ENCODE results near the gene GLIPR2. TPM values are rescaled to one million over a fixed set of nuclear protein-coding genes. Genes with fewer than 3 reads are reported as not detected.

The GLIPR2 gene
- total RNA-seq, 1 donor from 2014 or later = 7.3 TPM

- no peak for DNase-seq (ENCODE audit: low spot score, unreplicated experiment)
These were observed 54.7 kb downstream of the GLIPR2 start for GRCh38 chr9:36191290-36191645.

GRCh38 chr9:36191686-36192085 lies 55.2 kb downstream of the GLIPR2 start:
- H3K36me3 Mint-ChIP-seq (ENCODE audit: insufficient read depth) = peaks cover 8% of the 10 kb centered on the region
- H3K27ac Mint-ChIP-seq = peak overlapping the region; percentile 79
- H3K9me3 Mint-ChIP-seq (ENCODE audit: low read depth) = no peaks in the 10 kb centered on the region
- H3K4me3 Mint-ChIP-seq (ENCODE audit: low read depth) = peak overlapping the region; percentile 86
- no peak for TF ChIP-seq CTCF (IDR thresholded peaks at IDR 0.05; ENCODE audit: unreplicated experiment)
- peaks cover 11% of the 10 kb centered on the region for H3K27me3 Mint-ChIP-seq
- no peak for DNase-seq (ENCODE audit: low spot score, unreplicated experiment)
- H3K4me1 Mint-ChIP-seq (ENCODE audit: low read depth) = peaks cover 37% of the 10 kb centered on the region

More at GRCh38 chr9:36191290-36191645, 54.7 kb downstream of the GLIPR2 start:
- peak overlapping the region; percentile 86 for H3K4me3 Mint-ChIP-seq (ENCODE audit: low read depth)
- peaks cover 8% of the 10 kb centered on the region for H3K36me3 Mint-ChIP-seq (ENCODE audit: insufficient read depth)
- H3K27me3 Mint-ChIP-seq = peaks cover 11% of the 10 kb centered on the region
- H3K9me3 Mint-ChIP-seq (ENCODE audit: low read depth) = no peaks in the 10 kb centered on the region
- no peak for TF ChIP-seq CTCF (IDR thresholded peaks at IDR 0.05; ENCODE audit: unreplicated experiment)
- peaks cover 37% of the 10 kb centered on the region for H3K4me1 Mint-ChIP-seq (ENCODE audit: low read depth)
- H3K27ac Mint-ChIP-seq = peak overlapping the region; percentile 79

- no peak for TF ChIP-seq CTCF (IDR thresholded peaks at IDR 0.05; ENCODE audit: unreplicated experiment)
- H3K4me3 Mint-ChIP-seq (ENCODE audit: low read depth) = peak overlapping the region; percentile 86
- H3K27me3 Mint-ChIP-seq = peaks cover 11% of the 10 kb centered on the region
- DNase-seq (ENCODE audit: low spot score, unreplicated experiment) = no peak
- peak overlapping the region; percentile 6 for H3K27ac Mint-ChIP-seq
- H3K36me3 Mint-ChIP-seq (ENCODE audit: insufficient read depth) = peaks cover 8% of the 10 kb centered on the region
- peaks cover 37% of the 10 kb centered on the region for H3K4me1 Mint-ChIP-seq (ENCODE audit: low read depth)
- H3K9me3 Mint-ChIP-seq (ENCODE audit: low read depth) = no peaks in the 10 kb centered on the region
These were observed 55.7 kb downstream of the GLIPR2 start for GRCh38 chr9:36192196-36192595.

- Mint-ChIP-seq H3K36me3 (ENCODE audit: insufficient read depth) (peaks cover 11% of the 10 kb centered on the region), H3K27me3 (peaks cover 8% of the 10 kb centered on the region), H3K4me3 (ENCODE audit: low read depth) (peak overlapping the region; percentile 86), H3K9me3 (ENCODE audit: low read depth) (no peaks in the 10 kb centered on the region), H3K4me1 (ENCODE audit: low read depth) (peaks cover 39% of the 10 kb centered on the region), H3K27ac (no peak overlapping the region)
- no peak for TF ChIP-seq CTCF (IDR thresholded peaks at IDR 0.05; ENCODE audit: unreplicated experiment)
- DNase-seq (ENCODE audit: low spot score, unreplicated experiment) = no peak
These were observed 56.5 kb downstream of the GLIPR2 start for GRCh38 chr9:36193023-36193422.

GRCh38 chr9:36194326-36195000 lies 57.9 kb downstream of the GLIPR2 start:
- TF ChIP-seq CTCF (IDR thresholded peaks at IDR 0.05; ENCODE audit: unreplicated experiment) = no peak
- no peaks in the 10 kb centered on the region for H3K27me3 Mint-ChIP-seq
- H3K27ac Mint-ChIP-seq = peak overlapping the region; percentile 73
- H3K4me1 Mint-ChIP-seq (ENCODE audit: low read depth) = peaks cover 39% of the 10 kb centered on the region
- DNase-seq (ENCODE audit: low spot score, unreplicated experiment) = no peak
- H3K9me3 Mint-ChIP-seq (ENCODE audit: low read depth) = no peaks in the 10 kb centered on the region
- H3K36me3 Mint-ChIP-seq (ENCODE audit: insufficient read depth) = peaks cover 11% of the 10 kb centered on the region
- no peak overlapping the region for H3K4me3 Mint-ChIP-seq (ENCODE audit: low read depth)

Measured in progenitor cell of endocrine pancreas (in vitro differentiated cells).